Liver (tissue), 9 donors: ENCODE measurements around the gene ASMTL. TPM values are rescaled to one million over a fixed set of nuclear protein-coding genes. Genes with fewer than 3 reads are reported as not detected.

Source experiments
- DNase-seq: peaks from one replicate; pipeline ENCODE4 v3.0.0-alpha.2; 2017; ENCODE audit warnings: low spot score
- H3K27ac ChIP-seq, 2 donors: one replicate each; pipeline ENCODE4 v1.7.0; 2013; ENCODE audit warnings: inconsistent platforms in 2 of 2, low read length in 2 of 2, control low read depth in 1 of 2, low read depth in 1 of 2, mild to moderate bottlenecking in 1 of 2
- H3K27me3 ChIP-seq, 4 donors: one replicate each; pipeline versions ENCODE4 v1.6.1 to v1.7.0; 2013; ENCODE audit warnings: low read length in 3 of 4, inconsistent platforms in 1 of 4, mild to moderate bottlenecking in 1 of 4, moderate library complexity in 1 of 4; ENCODE audit not compliant: control insufficient read depth in 4 of 4, insufficient read depth in 4 of 4
- H3K36me3 ChIP-seq, 4 donors: one replicate each; pipeline versions ENCODE4 v1.6.1 to v1.7.0; 2013; ENCODE audit warnings: low read length in 3 of 4, mild to moderate bottlenecking in 3 of 4, low read depth in 1 of 4, moderate library complexity in 1 of 4; ENCODE audit not compliant: control insufficient read depth in 4 of 4, insufficient read depth in 3 of 4
- H3K4me1 ChIP-seq, 4 donors: one replicate each; pipeline versions ENCODE4 v1.6.1 to v1.7.0; 2013; ENCODE audit warnings: low read length in 3 of 4, mild to moderate bottlenecking in 3 of 4, moderate library complexity in 1 of 4; ENCODE audit not compliant: control insufficient read depth in 4 of 4, insufficient read depth in 4 of 4
- H3K4me3 ChIP-seq, 3 donors: one replicate each; pipeline versions ENCODE4 v1.6.1 to v1.7.0; 2013; ENCODE audit warnings: low read length in 3 of 3, control low read depth in 1 of 3, low read depth in 1 of 3, mild to moderate bottlenecking in 1 of 3
- H3K9ac ChIP-seq, 2 donors: one replicate each; pipeline ENCODE4 v1.7.0; 2013; ENCODE audit warnings: low read length in 2 of 2, mild to moderate bottlenecking in 2 of 2, moderate library complexity in 2 of 2, control low read depth in 1 of 2, low read depth in 1 of 2
- H3K9me3 ChIP-seq, 4 donors: one replicate each; pipeline versions ENCODE4 v1.6.1 to v1.7.0; 2013; ENCODE audit warnings: low read length in 3 of 4; ENCODE audit not compliant: control insufficient read depth in 4 of 4
- CTCF ChIP-seq: fragments of 150-350 bp; IDR thresholded peaks from 2 replicates; pipeline ENCODE4 v1.5.1; 2017; ENCODE audit warnings: improper control_type of control experiment, low read depth, low read length; ENCODE audit not compliant: missing input control
- EGR1 ChIP-seq, 2 donors: IDR thresholded peaks; 2 replicates each; pipeline ENCODE4 v1.6.1; 2016 to 2018; ENCODE audit warnings: antibody characterized with exemption in 2 of 2, low read depth in 2 of 2
- FOXA2 ChIP-seq: IDR thresholded peaks from 2 replicates; pipeline ENCODE4 v1.6.1; 2016; ENCODE audit warnings: antibody characterized with exemption
- GABPA ChIP-seq, 2 donors: IDR thresholded peaks in 1 of 2; conservative IDR thresholded peaks in 1 of 2; 2 replicates each; pipeline ENCODE4 v1.6.1; 2016; ENCODE audit warnings: antibody characterized with exemption in 2 of 2, mild to moderate bottlenecking in 1 of 2, moderate library complexity in 1 of 2
- HNF4A ChIP-seq, 2 donors: conservative IDR thresholded peaks; 2 replicates each; pipeline ENCODE4 v1.6.1; 2016; ENCODE audit warnings: antibody characterized with exemption in 2 of 2, mild to moderate bottlenecking in 2 of 2
- HNF4G ChIP-seq: IDR thresholded peaks from 2 replicates; pipeline ENCODE4 v1.6.1; 2016; ENCODE audit warnings: antibody characterized with exemption
- JUND ChIP-seq, 2 donors: IDR thresholded peaks; 2 replicates each; pipeline ENCODE4 v1.6.1; 2016; ENCODE audit warnings: antibody characterized with exemption in 2 of 2
- MAX ChIP-seq: IDR thresholded peaks from 2 replicates; pipeline ENCODE4 v1.6.1; 2016; ENCODE audit warnings: antibody characterized with exemption
- REST ChIP-seq: IDR thresholded peaks from 2 replicates; pipeline ENCODE4 v1.6.1; 2016; ENCODE audit warnings: antibody characterized with exemption, mild to moderate bottlenecking
- SP1 ChIP-seq: IDR thresholded peaks from 2 replicates; pipeline ENCODE4 v1.6.1; 2018; ENCODE audit warnings: antibody characterized with exemption, mild to moderate bottlenecking
- TAF1 ChIP-seq: conservative IDR thresholded peaks from 2 replicates; pipeline ENCODE4 v1.6.1; 2016; ENCODE audit warnings: antibody characterized with exemption, mild to moderate bottlenecking
- YY1 ChIP-seq: IDR thresholded peaks from 2 replicates; pipeline ENCODE4 v1.6.1; 2016; ENCODE audit warnings: antibody characterized with exemption, mild to moderate bottlenecking
- ZBTB33 ChIP-seq: IDR thresholded peaks from 2 replicates; pipeline ENCODE4 v1.6.1; 2016; ENCODE audit warnings: antibody characterized with exemption
- WGBS: extraction: QIAGEN DNeasy Blood & Tissue Kit; methylation state at CpG from one replicate; pipeline ENCODE4 v1.1.7; 2013; 5-methylcytosine and 5-hydroxymethylcytosine counted together
- polyA plus RNA-seq, 2 donors: library from polyadenylated mRNA; stranded (reverse) in 1 of 2; unstranded in 1 of 2; fragments of 200-250 nt in 1 of 2; fragments of >200 nt in 1 of 2; fragmentation: Nextera tagmentation in 1 of 2; extraction: Ambion mirVana in 1 of 2; gene quantifications; one replicate each; pipeline versions ENCODE4 v1.2.1 to v1.2.3, GENCODE V29; 2013 to 2015
- total RNA-seq, 2 donors: library from RNA; depleted of rRNA; stranded (reverse); fragments of >200 nt; gene quantifications; one replicate each; pipeline ENCODE4 v1.2.3, GENCODE V29; 2014
- donor health status: healthy.
- donor health status: healthy.
- donor health status: healthy.
- donor health status: healthy.
- donor health status: healthy.

Gene ASMTL
- total and polyA plus RNA-seq, 4 donors = 10.3 to 18.9 (median 11.6) TPM

GRCh38 chrX:1397001-1397400, 55.7 kb downstream of the ASMTL start:
- H3K9ac ChIP-seq = no peak overlapping the region
- DNase-seq = peak; percentile 28
- TF ChIP-seq JUND (IDR thresholded peaks at IDR 0.05) = no peak
- TF ChIP-seq YY1 = no peak
- TF ChIP-seq MAX = no peak
- no peak for TF ChIP-seq REST
- TF ChIP-seq CTCF = no peak
- TF ChIP-seq ZBTB33 = no peak
- no peak for TF ChIP-seq EGR1 (IDR thresholded peaks at IDR 0.05; ENCODE audit: low read depth in 2 of 2)
- TF ChIP-seq HNF4A (conservative IDR thresholded peaks at IDR 0.05) = no peak
- no peak for TF ChIP-seq SP1
- no peak for TF ChIP-seq TAF1
- no peak for TF ChIP-seq FOXA2
- no peak for TF ChIP-seq HNF4G
- H3K4me1 ChIP-seq = peaks cover 1 to 13% (median 8%) of the 10 kb centered on the region in 4 donors
- WGBS = 91% methylated on average over 15 of the region's 15 CpGs
- H3K27ac ChIP-seq = no peak overlapping the region
- peaks cover 5 to 27% (median 10%) of the 10 kb centered on the region in 4 donors for H3K36me3 ChIP-seq
- no peaks in the 10 kb centered on the region for H3K9me3 ChIP-seq
- H3K27me3 ChIP-seq = no peaks in the 10 kb centered on the region
- H3K4me3 ChIP-seq = no peak overlapping the region

- Histone ChIP-seq H3K4me1 (peaks cover 2 to 20% (median 13%) of the 10 kb centered on the region in 4 donors), H3K27me3 (no peaks in the 10 kb centered on the region), H3K9ac (no peak overlapping the region), H3K4me3 (no peak overlapping the region), H3K36me3 (peaks cover 5 to 18% (median 9%) of the 10 kb centered on the region in 4 donors), H3K9me3 (no peaks in the 10 kb centered on the region), H3K27ac (no peak overlapping the region)
- TF ChIP-seq HNF4G (no peak), GABPA (IDR thresholded peaks at IDR 0.05 in 1 of 2, conservative IDR thresholded peaks at IDR 0.05 in 1 of 2) (no peak), FOXA2 (no peak), CTCF (no peak)
- 97% methylated on average over 5 of the region's 5 CpGs for WGBS
- DNase-seq = no peak
Observed at GRCh38 chrX:1395646-1396216, 57.0 kb downstream of the ASMTL start.
